Esophagus squamous epithelium (tissue), 4 donors: Measurements from ENCODE around the gene PREPL.

Experiments
- CTCF ChIP-seq, 6 experiments: fragments of 450-650 bp in 4 of 6; fragments of 200-600 bp in 2 of 6; sonication (generic) in 2 of 6; IDR thresholded peaks; one replicate each; pipeline ENCODE4 v1.5.1; 2016 to 2019; ENCODE audit warnings: antibody characterized with exemption in 6 of 6, mild to moderate bottlenecking in 4 of 6, moderate library complexity in 4 of 6
- POLR2A ChIP-seq, 4 donors: fragments of 450-650 bp; IDR thresholded peaks; one replicate each; pipeline ENCODE4 v1.6.1; 2017; ENCODE audit warnings: antibody characterized with exemption in 4 of 4, mild to moderate bottlenecking in 4 of 4, moderate library complexity in 3 of 4

DNA sequence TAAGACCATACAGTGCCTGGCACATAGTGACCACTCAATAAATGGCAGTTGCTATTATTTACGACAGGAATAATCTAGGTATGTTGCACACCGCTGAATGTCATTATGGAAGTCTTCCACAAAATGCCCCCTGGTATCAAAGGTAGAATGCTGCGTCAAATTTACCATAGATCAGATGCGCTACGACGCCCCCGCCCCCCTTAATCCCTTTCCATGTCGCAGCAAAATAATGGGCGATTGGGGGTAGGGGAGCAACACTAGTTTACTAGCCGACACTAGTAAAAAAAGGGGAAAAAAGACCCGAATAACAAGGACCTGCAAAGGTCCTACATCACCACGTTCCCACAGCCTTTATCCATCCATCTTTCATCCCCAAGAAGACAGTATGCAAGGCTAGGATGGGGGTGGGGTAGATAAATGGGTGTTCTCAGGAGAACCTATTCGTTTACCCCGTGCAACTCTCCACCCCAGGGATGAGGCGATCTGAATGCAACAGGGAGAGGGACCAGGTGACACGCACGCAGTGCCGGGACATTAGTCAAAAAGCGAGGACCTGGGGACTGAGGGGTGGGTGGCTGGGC is 455 bp downstream of the PREPL start:
- TF ChIP-seq CTCF (IDR thresholded peaks at IDR 0.05) (no peak), POLR2A (IDR thresholded peaks at IDR 0.05) (no peak)
